HG03045 (cell line): ENCODE measurements around the gene FLACC1.
"Not testable (repeated sequence)": the region's sequence is repeated elsewhere in the genome, so short reads cannot be mapped to it uniquely, and the experiment has no call there.

Experiments used
- ATAC-seq: cut with Tn5 transposase; IDR thresholded peaks from one replicate; pipeline ENCODE4 v1.9.1; 2021; ENCODE audit warnings: mild to moderate bottlenecking, moderate library complexity; ENCODE audit not compliant: unreplicated experiment

FLACC1 gene

DNA sequence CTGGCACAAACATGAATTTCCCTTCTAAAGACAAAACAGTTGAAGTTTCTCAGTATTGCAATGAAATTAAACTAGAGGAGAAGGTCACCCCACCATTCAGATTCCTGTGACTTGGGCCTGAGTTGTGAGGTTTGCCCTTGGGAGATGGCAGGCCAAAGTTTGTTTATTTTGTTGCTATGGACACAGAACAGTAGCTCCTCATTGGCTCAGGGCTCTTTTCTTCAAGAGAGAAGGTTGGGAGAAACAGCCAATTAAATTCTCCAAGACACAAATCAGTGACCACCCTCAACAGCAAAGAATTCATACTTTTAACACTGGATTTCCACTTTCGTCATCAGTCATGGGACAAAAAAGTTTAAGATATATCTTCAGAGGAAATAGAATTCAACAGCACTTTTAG, at the start of gene FLACC1:
Gene FLACC1, minus strand, starts transcription at position 125 of the 400 bp plus-strand sequence. CDS start 5,941 bp downstream, outside the sequence.
- no peak for ATAC-seq

DNA sequence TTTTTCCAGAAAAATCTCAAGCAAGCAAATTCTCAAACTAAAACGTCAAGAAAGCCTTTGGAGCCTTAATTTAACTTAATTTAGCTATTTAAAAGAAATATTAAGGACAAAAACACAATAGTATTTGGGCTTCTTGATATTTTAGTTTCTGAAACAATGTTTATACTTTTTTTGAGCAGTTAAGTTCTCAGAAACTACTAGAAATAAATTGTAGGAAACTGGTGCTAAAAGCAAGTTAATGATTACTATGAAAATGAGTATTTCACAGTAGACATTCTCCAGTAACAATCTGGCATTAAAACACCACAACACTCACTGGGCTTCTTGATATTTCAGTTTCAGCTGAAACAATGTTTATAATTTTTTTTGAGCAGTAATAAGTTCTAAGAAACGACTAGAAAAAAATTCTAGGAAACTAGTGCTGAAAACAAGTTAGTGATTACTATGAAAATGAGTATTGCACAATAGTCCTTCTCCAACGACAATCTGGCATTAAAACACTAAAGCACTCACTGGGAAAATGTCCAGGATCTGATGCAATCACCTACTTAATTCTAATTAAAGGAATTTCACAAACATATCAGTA, 49.0 kb upstream of the FLACC1 start:
- ATAC-seq = no peak

GRCh38 chr2:201404699-201405280, 47.6 kb upstream of the FLACC1 start:
- no peak for ATAC-seq

DNA sequence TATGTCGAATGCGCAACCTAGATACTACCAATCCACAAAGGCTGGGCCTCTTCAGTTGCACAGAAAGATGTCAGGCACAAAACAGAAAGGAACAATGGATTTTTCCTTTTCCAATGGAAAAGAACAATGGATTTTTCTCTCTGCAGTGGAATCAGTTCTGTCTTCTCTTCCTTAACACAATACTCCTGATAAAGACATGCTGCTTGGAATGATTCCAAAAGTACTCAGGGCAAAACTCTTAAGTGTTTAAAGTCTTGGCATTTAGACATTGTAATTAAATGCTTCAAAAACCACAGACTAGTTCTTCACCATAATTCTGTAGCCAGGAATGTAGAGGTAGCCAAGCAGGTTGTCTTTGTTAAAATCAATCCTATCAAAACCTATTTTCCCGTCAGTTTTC, 46.7 kb upstream of the FLACC1 start:
- ATAC-seq = no peak

DNA sequence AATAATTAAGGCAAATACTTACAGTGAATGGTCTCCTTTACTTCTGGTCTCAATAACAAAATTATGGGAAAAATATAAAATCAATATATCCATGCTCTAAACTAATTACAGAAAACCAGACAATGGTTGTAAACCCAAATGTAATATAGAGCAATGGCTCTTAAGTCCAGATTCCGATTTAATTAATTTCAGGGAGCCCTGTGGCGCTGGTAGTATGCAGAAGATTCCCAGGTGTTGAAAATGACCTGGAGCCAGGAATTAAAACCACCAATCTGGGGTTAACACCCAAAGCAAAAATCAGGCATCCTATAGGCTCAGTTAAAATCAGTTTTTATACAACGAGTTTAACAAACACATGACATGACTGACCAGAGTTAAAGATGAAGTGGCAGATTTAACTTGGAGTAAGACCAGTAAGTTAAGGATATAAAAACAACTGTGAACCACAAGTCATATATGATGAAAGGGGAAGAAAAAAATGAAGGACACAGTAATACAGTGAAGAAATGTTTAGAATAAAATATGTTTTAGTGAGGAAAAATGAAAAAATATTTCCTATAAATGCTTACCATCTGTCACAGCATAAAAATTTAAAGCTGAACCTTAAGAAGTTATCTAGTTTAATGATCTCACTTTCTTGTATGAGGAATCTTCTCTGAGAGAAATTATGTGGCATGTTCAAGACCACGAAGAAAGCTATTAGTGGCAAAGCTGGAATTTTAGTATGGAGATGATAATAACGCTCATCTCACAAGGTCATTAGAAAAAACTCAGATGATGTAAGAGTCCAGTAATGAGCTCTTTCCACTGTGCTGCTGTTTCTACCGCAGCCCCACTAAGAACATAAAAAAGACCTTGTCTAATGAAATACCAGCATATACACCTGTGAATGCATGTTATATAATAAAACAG, 45.8 kb upstream of the FLACC1 start:
- no peak for ATAC-seq

- no peak for ATAC-seq
Observed at GRCh38 chr2:201401815-201402214, 44.7 kb upstream of the FLACC1 start.

DNA sequence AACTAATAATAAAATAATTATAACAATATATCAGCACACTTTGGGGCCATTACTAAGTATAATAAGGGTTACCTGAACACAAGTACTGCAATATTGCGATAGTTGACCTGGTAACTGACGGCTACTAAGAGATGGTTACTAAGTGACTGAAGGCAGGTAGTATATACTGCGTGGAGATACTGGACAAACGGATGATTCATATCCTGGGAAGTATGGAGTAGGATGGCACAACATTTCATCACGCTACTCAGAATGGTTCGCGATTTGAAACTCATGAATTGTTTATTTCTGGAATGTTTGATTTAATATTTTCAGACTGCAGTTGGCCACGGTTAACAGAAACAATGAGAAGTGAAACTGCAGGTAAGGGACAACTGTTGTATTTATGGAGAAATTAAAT, 39.5 kb upstream of the FLACC1 start:
- ATAC-seq = no peak

GRCh38 chr2:201383136-201383535, 26.0 kb upstream of the FLACC1 start:
- ATAC-seq = no peak

- ATAC-seq = no peak
Observed at GRCh38 chr2:201378496-201379397, 21.6 kb upstream of the FLACC1 start.

DNA sequence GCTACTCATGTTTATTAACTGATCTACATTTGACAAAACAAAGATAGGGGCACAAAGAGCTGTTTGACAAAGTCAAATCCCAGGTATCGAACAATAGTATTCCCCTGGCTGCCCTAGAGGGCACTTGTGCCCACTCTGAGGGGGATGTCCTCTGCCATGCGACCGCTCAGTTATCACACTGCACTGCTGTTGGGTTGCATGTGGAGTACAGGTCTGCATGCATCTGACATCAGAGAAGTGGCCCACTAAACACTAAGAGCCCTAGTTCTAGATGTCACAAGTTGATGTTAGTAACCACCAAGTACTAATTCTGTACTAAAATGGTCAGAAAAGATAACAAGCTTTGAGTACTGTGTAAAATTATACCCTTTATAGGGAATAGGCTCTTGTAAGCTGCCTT, 20.1 kb upstream of the FLACC1 start:
- ATAC-seq = no peak

GRCh38 chr2:201369775-201370174, 12.6 kb upstream of the FLACC1 start:
- ATAC-seq = no peak

DNA sequence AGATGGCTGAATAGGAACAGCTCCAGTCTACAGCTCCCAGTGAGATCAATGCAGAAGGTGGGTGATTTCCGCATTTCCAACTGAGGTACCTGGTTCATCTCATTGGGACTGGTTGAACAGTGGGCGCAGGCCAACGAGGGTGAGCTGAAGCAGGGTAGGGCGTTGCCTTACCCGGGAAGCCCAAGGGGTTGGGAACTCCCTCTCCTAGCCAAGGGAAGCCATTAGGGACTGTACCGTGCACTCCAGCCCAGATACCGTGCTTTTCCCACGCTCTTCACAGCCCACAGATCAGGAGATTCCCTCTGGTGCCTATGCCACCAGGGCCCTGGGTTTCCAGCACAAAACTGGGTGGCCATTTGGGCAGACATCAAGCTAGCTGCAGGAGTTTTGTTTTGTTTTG, 12.2 kb upstream of the FLACC1 start:
- not testable (repeated sequence) for ATAC-seq

GRCh38 chr2:201366146-201366545, 9.0 kb upstream of the FLACC1 start:
- no peak for ATAC-seq

DNA sequence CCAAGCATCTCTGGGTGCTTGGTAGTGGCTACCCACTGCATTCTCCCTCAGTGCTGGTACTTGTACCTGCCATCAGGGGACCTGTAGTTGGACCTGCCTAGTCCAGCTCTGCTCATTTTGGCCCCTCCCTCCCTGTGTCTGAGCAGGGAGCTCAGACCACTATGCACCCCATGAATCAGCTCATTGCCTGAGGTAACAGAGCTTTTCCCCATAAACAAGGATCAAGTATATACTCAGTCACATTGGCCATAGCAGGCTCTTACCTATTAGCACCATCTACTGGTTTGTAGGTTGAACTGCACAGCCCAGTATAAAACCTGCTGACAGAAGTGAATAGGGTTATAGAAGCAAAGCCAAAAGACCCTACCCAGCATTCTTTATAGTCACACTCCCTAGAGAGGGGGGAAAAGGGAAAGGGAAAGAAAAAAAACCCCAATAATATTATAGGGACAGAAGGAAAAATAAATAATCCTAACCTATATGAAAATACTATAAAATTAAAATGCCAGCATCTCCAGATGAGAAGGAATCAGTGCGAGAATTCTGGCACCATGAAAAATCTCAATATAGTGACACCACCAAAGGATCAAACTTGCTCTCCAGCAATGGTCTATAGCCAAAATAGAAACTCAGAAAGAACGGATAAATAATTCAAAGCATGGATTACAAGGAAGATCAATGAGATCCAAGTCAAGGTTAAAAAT, 6.9 kb upstream of the FLACC1 start:
- peak; percentile 56 for ATAC-seq

DNA sequence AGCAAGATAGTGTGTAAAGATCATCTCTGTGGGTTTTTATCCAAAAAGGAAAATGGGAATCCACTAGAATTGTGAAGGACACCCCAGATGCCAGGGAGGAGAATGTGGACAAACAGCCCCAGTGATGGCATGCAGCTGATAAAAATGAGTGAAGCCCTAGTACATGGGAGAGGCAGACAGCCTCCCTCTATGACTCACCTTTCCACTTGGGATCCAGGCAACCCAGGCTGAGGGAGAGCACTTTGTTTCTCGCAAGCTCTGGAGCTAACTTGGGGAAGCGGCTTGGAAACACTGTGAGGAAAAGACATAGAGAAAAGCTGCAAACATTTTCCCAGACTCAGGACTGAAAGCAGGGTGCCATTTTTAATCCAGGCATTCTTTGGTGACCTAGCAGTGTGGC, 5.3 kb upstream of the FLACC1 start:
- ATAC-seq = no peak

DNA sequence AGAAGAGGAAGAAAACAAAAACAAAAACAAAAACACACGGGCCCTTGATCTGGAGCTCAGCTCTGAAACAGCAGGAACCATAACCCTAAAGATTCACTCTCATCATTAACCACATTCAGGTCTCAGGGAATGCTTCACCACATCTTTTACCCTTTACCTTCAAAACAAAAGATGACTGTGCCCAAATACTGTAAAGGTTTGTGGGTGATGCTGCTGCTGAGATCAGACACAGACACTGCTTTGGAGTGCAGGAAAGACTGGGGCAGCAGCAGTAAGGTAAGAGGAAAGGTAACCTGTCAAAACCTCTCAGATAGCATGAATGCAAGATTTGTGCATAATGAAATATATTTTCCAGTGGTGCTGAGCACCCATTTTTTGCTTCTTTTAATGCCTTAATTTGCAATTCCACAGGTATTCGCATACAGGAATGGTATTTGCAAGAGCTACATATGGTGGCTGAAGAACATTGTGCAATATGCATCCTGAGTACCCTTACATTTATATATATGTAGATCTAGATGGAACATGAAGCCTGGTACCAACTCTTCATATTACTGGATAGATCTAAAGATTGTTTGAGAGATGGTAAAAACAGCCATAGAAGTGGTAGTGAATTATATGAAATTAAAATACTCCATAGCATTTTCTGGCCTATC, 4.1 kb upstream of the FLACC1 start:
- no peak for ATAC-seq

DNA sequence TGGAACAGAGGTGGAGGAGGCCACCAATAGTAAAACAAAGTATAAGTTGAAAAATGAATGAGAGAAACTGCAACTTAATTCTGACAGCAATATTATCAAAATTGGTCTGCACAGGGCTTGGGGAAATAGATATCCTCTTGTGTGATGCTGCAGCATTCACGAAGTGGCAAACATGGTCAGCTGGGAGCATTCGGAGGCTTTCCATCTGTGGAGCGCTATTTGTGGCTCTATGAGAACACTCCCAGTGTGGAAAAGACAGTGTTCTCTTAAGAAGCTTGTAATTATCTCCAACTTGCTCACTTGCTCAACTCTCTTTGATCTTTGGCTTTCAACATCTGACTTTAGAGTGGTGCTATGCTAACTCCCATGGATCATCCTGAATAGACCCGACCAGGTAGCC, 3.1 kb upstream of the FLACC1 start:
- no peak for ATAC-seq

GRCh38 chr2:201358684-201359083, 1.5 kb upstream of the FLACC1 start:
- ATAC-seq = no peak

- ATAC-seq = no peak
Observed at GRCh38 chr2:201353116-201353515, 4.0 kb downstream of the FLACC1 start.

GRCh38 chr2:201350879-201351278, 6.3 kb downstream of the FLACC1 start:
- ATAC-seq = no peak
